ENCODE data around the gene EHD3. TPM values are rescaled to one million over a fixed set of nuclear protein-coding genes. Genes with fewer than 3 reads are reported as not detected.

Gene EHD3
- 0.69 and 0.70 TPM in 2 replicates for total RNA-seq (2016; rRNA removed; fragmentation: Illumina TruSeq; extraction: Trizol)
- 0.09 and 0.20 TPM in 2 replicates for total RNA-seq (2016; cell fraction: cytosol; rRNA removed; fragmentation: Illumina TruSeq; extraction: Trizol; ENCODE audit: low read depth)
- 0.58 and 0.71 TPM in 2 replicates for total RNA-seq (2016; cell fraction: insoluble cytoplasmic fraction; rRNA removed; fragmentation: Illumina TruSeq; extraction: Trizol)
- 0.37 and 0.52 TPM in 2 replicates for total RNA-seq (2016; cell fraction: membrane; rRNA removed; fragmentation: Illumina TruSeq; extraction: Trizol)
- 0.40 and 0.47 TPM in 2 replicates for total RNA-seq (2016; cell fraction: nucleus; rRNA removed; fragmentation: Illumina TruSeq; extraction: Trizol)
- 0.20 and 0.27 TPM in 2 replicates for polyA plus RNA-seq (2011; rRNA removed)
- 0.23 and 0.31 TPM in 2 replicates for polyA plus RNA-seq (2011; cell fraction: cytosol; rRNA removed)
- 0.18 and 0.23 TPM in 2 replicates for polyA plus RNA-seq (2011; cell fraction: nucleus; rRNA removed)
- 0.13 and 0.23 TPM in 2 replicates for polyA plus RNA-seq (2012)
- polyA plus RNA-seq (2016; cell fraction: cytosol; fragmentation: Illumina TruSeq; extraction: Trizol; ENCODE audit: low read depth), result 0.08 and 0.10 TPM in 2 replicates
- 0.62 and 0.74 TPM in 2 replicates for polyA plus RNA-seq (2016; cell fraction: insoluble cytoplasmic fraction; fragmentation: Illumina TruSeq; extraction: Trizol; ENCODE audit: low read depth)
- polyA plus RNA-seq (2016; cell fraction: membrane; fragmentation: Illumina TruSeq; extraction: Trizol; ENCODE audit: low read depth), result 0.17 and 0.27 TPM in 2 replicates
- polyA plus RNA-seq (2016; cell fraction: nucleus; fragmentation: Illumina TruSeq; extraction: Trizol; ENCODE audit: insufficient read depth, low read depth), result 0.48 and 0.56 TPM in 2 replicates
- polyA minus RNA-seq (2011; rRNA and poly(A)+ RNA removed; ENCODE audit: low replicate concordance), result 0.05 and 0.70 TPM in 2 replicates
- polyA minus RNA-seq (2011; cell fraction: cytosol; rRNA and poly(A)+ RNA removed), result 0.30 TPM in 1 of 2 replicates, not detected in the other
- polyA minus RNA-seq (2011; cell fraction: nucleus; rRNA and poly(A)+ RNA removed), result 0.26 and 0.50 TPM in 2 replicates
- percentile 23 among the genes with signal in this experiment for Bru-seq, nascent RNA
- percentile 21 among the genes with signal in this experiment for BruChase-seq, experiment 1, labeled RNA remaining after a 6-hour chase
- BruChase-seq, experiment 2, labeled RNA remaining after a 2-hour chase, result percentile 19 among the genes with signal in this experiment
- long read RNA-seq, experiment 1, full-length matches to known transcripts, result 1 of 1 reads
- long read RNA-seq, experiment 1, partial matches to known transcripts, result 0 of 1 reads
- long read RNA-seq, experiment 1, other reads (novel, unspliced or antisense), result 0 of 1 reads
- long read RNA-seq, experiment 2, full-length matches to known transcripts, result 2 of 2 reads
- long read RNA-seq, experiment 2, partial matches to known transcripts, result 0 of 2 reads
- long read RNA-seq, experiment 2, other reads (novel, unspliced or antisense), result 0 of 2 reads

GRCh38 chr2:31233741-31234682 lies at the start of gene EHD3:
TSS of gene EHD3 (plus strand) at chr2:31234152. CDS start at chr2:31234622, 470 bp downstream.
- Histone ChIP-seq H3K4me2 (ENCODE audit: low read depth, low read length) (peak within 1 kb of the TSS; percentile 41), H3K9me3 (ENCODE audit: low read length) (no peaks in the 10 kb centered on the region), H3K27me3 (ENCODE audit: control insufficient read depth in 1 of 2, insufficient read depth in 2 of 2, low read length in 2 of 2) (peaks cover 0 to 23% of the 10 kb centered on the region in 2 experiments; a peak in 3 of 5 replicates), H3K4me1 (ENCODE audit: insufficient read depth, low read length) (no peaks in the 10 kb centered on the region), H4K20me1 (ENCODE audit: insufficient read depth, low read length) (no peaks in the 10 kb centered on the region), H3K4me3 (replicated peaks in 1 of 3; ENCODE audit: insufficient read depth in 1 of 3, low read depth in 2 of 3, low read length in 3 of 3) (peak within 1 kb of the TSS in 2 of 3 experiments; percentile 47 to 56; a peak in 4 of 6 replicates), H3K79me2 (ENCODE audit: insufficient read depth, low read length) (no peaks in the 10 kb centered on the region), H3K36me3 (replicated peaks in 1 of 2; ENCODE audit: control insufficient read depth in 1 of 2, insufficient read depth in 2 of 2, low read length in 2 of 2) (no peaks in the 10 kb centered on the region), H3K9ac (ENCODE audit: insufficient read depth, low read depth, low read length) (no peak within 1 kb of the TSS), H3K27ac (ENCODE audit: extremely low read length, insufficient read depth, low read length) (no peak within 1 kb of the TSS), H2AFZ (ENCODE audit: low read length) (no peak within 1 kb of the TSS)
- WGBS (ENCODE audit: low lambda C conversion rate), result 43% methylated on average over 45 of the region's 74 CpGs
- ChIA-PET CTCF (ENCODE audit: low intra/inter-chr PET ratio, low total read pairs) (no interaction called here), POLR2A (no interaction called here)
- BruUV-seq (replicated peaks), result no TSS peak
- intact Hi-C loops (cut with micrococcal nuclease; ENCODE audit: unreplicated experiment) (loop anchor here (1.0 kb wide), 1 partner anchor 99 kb away; no protein-coding TSS in a partner anchor), in situ Hi-C loops (cut with HindIII; ENCODE audit: extremely low pct_ligation_motif_present, low pct_unique_long_range_greater_than_20kb) (no loop called here)
- FAIRE-seq (no peak), DNase-seq (ENCODE audit: low spot score) (peak; percentile 42), ATAC-seq (peak; percentile 99)
- TF ChIP-seq KAT7 (CRISPR knock-in tag; IDR thresholded peaks at IDR 0.05; ENCODE audit: borderline replicate concordance) (no peak), ZNF782 (CRISPR knock-in tag; IDR thresholded peaks at IDR 0.05; ENCODE audit: borderline replicate concordance) (no peak), ZNF577 (CRISPR knock-in tag; IDR thresholded peaks at IDR 0.05; ENCODE audit: borderline replicate concordance, low read depth) (no peak), PHF8 (CRISPR knock-in tag; IDR thresholded peaks at IDR 0.05) (0 out of 2 replicates have a peak, but pooled peaks have one; percentile 31), RXRA (CRISPR knock-in tag; IDR thresholded peaks at IDR 0.05) (peak; percentile 34; the same call in 1 of the 2 replicates), ISL2 (CRISPR knock-in tag; IDR thresholded peaks at IDR 0.05) (no peak), SRF (IDR thresholded peaks at IDR 0.05; ENCODE audit: low read depth, low read length) (no peak), PPARG (CRISPR knock-in tag; conservative IDR thresholded peaks at IDR 0.05) (no peak), SP4 (CRISPR knock-in tag; IDR thresholded peaks at IDR 0.05) (no peak)
- TF ChIP-seq, protein P1, sequence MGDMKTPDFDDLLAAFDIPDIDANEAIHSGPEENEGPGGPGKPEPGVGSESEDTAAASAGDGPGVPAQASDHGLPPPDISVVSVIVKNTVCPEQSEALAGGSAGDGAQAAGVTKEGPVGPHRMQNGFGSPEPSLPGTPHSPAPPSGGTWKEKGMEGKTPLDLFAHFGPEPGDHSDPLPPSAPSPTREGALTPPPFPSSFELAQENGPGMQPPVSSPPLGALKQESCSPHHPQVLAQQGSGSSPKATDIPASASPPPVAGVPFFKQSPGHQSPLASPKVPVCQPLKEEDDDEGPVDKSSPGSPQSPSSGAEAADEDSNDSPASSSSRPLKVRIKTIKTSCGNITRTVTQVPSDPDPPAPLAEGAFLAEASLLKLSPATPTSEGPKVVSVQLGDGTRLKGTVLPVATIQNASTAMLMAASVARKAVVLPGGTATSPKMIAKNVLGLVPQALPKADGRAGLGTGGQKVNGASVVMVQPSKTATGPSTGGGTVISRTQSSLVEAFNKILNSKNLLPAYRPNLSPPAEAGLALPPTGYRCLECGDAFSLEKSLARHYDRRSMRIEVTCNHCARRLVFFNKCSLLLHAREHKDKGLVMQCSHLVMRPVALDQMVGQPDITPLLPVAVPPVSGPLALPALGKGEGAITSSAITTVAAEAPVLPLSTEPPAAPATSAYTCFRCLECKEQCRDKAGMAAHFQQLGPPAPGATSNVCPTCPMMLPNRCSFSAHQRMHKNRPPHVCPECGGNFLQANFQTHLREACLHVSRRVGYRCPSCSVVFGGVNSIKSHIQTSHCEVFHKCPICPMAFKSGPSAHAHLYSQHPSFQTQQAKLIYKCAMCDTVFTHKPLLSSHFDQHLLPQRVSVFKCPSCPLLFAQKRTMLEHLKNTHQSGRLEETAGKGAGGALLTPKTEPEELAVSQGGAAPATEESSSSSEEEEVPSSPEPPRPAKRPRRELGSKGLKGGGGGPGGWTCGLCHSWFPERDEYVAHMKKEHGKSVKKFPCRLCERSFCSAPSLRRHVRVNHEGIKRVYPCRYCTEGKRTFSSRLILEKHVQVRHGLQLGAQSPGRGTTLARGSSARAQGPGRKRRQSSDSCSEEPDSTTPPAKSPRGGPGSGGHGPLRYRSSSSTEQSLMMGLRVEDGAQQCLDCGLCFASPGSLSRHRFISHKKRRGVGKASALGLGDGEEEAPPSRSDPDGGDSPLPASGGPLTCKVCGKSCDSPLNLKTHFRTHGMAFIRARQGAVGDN (CRISPR knock-in tag; IDR thresholded peaks at IDR 0.05), result peak; percentile 55
- TF ChIP-seq, protein P2, sequence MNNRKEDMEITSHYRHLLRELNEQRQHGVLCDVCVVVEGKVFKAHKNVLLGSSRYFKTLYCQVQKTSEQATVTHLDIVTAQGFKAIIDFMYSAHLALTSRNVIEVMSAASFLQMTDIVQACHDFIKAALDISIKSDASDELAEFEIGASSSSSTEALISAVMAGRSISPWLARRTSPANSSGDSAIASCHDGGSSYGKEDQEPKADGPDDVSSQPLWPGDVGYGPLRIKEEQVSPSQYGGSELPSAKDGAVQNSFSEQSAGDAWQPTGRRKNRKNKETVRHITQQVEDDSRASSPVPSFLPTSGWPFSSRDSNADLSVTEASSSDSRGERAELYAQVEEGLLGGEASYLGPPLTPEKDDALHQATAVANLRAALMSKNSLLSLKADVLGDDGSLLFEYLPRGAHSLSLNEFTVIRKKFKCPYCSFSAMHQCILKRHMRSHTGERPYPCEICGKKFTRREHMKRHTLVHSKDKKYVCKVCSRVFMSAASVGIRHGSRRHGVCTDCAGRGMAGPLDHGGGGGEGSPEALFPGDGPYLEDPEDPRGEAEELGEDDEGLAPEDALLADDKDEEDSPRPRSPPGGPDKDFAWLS (CRISPR knock-in tag; IDR thresholded peaks at IDR 0.05; ENCODE audit: borderline replicate concordance), result no peak

All from HepG2 (cell line).